ENCODE measurements around the gene SPECC1.

The SPECC1 gene

GRCh38 chr17:19996086-19996485 is 13.1 kb upstream of the SPECC1 start:
- peak; percentile 22 for DNase-seq (ENCODE audit: low read depth)
- no peak for TF ChIP-seq CTCF (IDR thresholded peaks at IDR 0.05; ENCODE audit: insufficient read depth, low read depth, low read length, missing control alignments)
- H3K4me3 ChIP-seq (ENCODE audit: low read length) = no peak overlapping the region

- peak; percentile 49 for DNase-seq (ENCODE audit: low read depth)
- no peak overlapping the region for H3K4me3 ChIP-seq (ENCODE audit: low read length)
- TF ChIP-seq CTCF (IDR thresholded peaks at IDR 0.05; ENCODE audit: insufficient read depth, low read depth, low read length, missing control alignments) = no peak
Measured at GRCh38 chr17:19996502-19996901, 12.7 kb upstream of the SPECC1 start.

- no peak for TF ChIP-seq CTCF (IDR thresholded peaks at IDR 0.05; ENCODE audit: insufficient read depth, low read depth, low read length, missing control alignments)
- DNase-seq (ENCODE audit: low read depth) = peak; percentile 50
Measured at GRCh38 chr17:20008242-20009051, 712 bp upstream of the SPECC1 start.

GRCh38 chr17:20009052-20009301 is 182 bp upstream of the SPECC1 start:
- DNase-seq (ENCODE audit: low read depth) = no peak
- peak overlapping the region; percentile 64 for H3K4me3 ChIP-seq (ENCODE audit: low read length)
- peak; percentile 42 for TF ChIP-seq CTCF (IDR thresholded peaks at IDR 0.05; ENCODE audit: insufficient read depth, low read depth, low read length, missing control alignments)

More at GRCh38 chr17:20008242-20009051, 712 bp upstream of the SPECC1 start:
- peak overlapping the region; percentile 64 for H3K4me3 ChIP-seq (ENCODE audit: low read length)

GRCh38 chr17:20010099-20010863 is 1.1 kb downstream of the SPECC1 start:
- peak overlapping the region; percentile 44 for H3K4me3 ChIP-seq (ENCODE audit: low read length)
- TF ChIP-seq CTCF (IDR thresholded peaks at IDR 0.05; ENCODE audit: insufficient read depth, low read depth, low read length, missing control alignments) = peak; percentile 70
- peak; percentile 72 for DNase-seq (ENCODE audit: low read depth)

- no peak for DNase-seq (ENCODE audit: low read depth)
- TF ChIP-seq CTCF (IDR thresholded peaks at IDR 0.05; ENCODE audit: insufficient read depth, low read depth, low read length, missing control alignments) = no peak
- no peak overlapping the region for H3K4me3 ChIP-seq (ENCODE audit: low read length)
Measured at GRCh38 chr17:20010936-20011335, 1.8 kb downstream of the SPECC1 start.

All from epithelial cell of esophagus (primary cell).